ENCODE results near the gene STT3A.

The STT3A gene

GRCh38 chr11:125623064-125623463 is 30.4 kb downstream of the STT3A start:
- peaks cover 32% of the 10 kb centered on the region for H3K36me3 ChIP-seq (replicated peaks; ENCODE audit: insufficient read depth, low read length)
- H3K27ac ChIP-seq (ENCODE audit: low read length): no peak overlapping the region
- peaks cover 17% of the 10 kb centered on the region for H3K4me1 ChIP-seq (ENCODE audit: low read length)

DNA sequence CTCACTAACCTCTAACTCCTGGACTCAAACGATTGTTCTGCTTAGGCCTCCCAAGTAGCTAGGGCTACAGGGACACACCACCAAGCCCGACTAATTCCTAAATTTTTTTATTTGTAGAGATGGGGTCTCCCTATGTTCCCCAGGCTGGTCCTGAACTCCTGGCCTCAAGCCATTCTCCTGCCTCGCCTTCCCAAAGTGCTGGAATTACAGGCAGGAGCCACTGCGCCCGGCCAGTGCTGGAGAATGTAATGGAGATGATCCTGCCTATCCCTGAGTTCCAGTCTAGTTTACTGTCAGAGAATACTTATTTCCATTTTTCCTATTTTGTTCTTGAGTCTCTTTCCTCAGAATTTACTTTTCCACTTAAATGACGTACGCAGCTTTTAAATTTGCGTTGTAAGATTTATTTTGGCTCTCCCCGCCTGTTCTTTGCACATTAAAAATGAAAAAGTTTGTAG is 32.1 kb downstream of the STT3A start, which contains the start of gene CHEK1:
TSS of gene CHEK1 (plus strand) at position 408 of the 458 bp plus-strand sequence. CDS start 1,606 bp downstream, outside the sequence.
- no peak for DNase-seq
- H3K9me3 ChIP-seq (replicated peaks; ENCODE audit: insufficient read depth, low read length): no peaks in the 10 kb centered on the region
- H2AFZ ChIP-seq (ENCODE audit: low read length): peak within 1 kb of the TSS; percentile 71
- H3K27me3 ChIP-seq (replicated peaks; ENCODE audit: insufficient read depth, low read length): no peaks in the 10 kb centered on the region
- H3K4me2 ChIP-seq (ENCODE audit: low read depth, low read length): peak within 1 kb of the TSS; percentile 82
- peaks cover 19% of the 10 kb centered on the region for H3K4me1 ChIP-seq (ENCODE audit: low read length)
- H3K79me2 ChIP-seq (ENCODE audit: low read length): peaks cover 37% of the 10 kb centered on the region
- no peak for TF ChIP-seq EZH2phosphoT487 (IDR thresholded peaks at IDR 0.05; ENCODE audit: low read length)
- no peak for TF ChIP-seq EZH2 (optimal IDR thresholded peaks at IDR 0.05; ENCODE audit: low read depth, low read length)
- no peak for TF ChIP-seq CTCF (IDR thresholded peaks at IDR 0.05; ENCODE audit: low read length)
- H4K20me1 ChIP-seq (ENCODE audit: insufficient read depth, low read length): no peaks in the 10 kb centered on the region
- H3K9ac ChIP-seq (ENCODE audit: low read length): peak within 1 kb of the TSS; percentile 80
- peak within 1 kb of the TSS; percentile 79 for H3K4me3 ChIP-seq (ENCODE audit: low read length)
- H3K36me3 ChIP-seq (replicated peaks; ENCODE audit: insufficient read depth, low read length): peaks cover 23% of the 10 kb centered on the region
- H3K9me2 ChIP-seq (replicated peaks; ENCODE audit: insufficient read depth, low read length): no peaks in the 10 kb centered on the region
- H3F3A ChIP-seq (ENCODE audit: insufficient read depth, low read length): peaks cover 38% of the 10 kb centered on the region
- H3K27ac ChIP-seq (ENCODE audit: low read length): peak within 1 kb of the TSS; percentile 92

More at GRCh38 chr11:125623064-125623463, 30.4 kb downstream of the STT3A start:
- Histone ChIP-seq H2AFZ (ENCODE audit: low read length) (no peak overlapping the region), H4K20me1 (ENCODE audit: insufficient read depth, low read length) (no peaks in the 10 kb centered on the region), H3K9me3 (replicated peaks; ENCODE audit: insufficient read depth, low read length) (no peaks in the 10 kb centered on the region), H3K9ac (ENCODE audit: low read length) (no peak overlapping the region), H3F3A (ENCODE audit: insufficient read depth, low read length) (peaks cover 38% of the 10 kb centered on the region), H3K79me2 (ENCODE audit: low read length) (peaks cover 22% of the 10 kb centered on the region), H3K4me3 (ENCODE audit: low read length) (no peak overlapping the region), H3K9me2 (replicated peaks; ENCODE audit: insufficient read depth, low read length) (no peaks in the 10 kb centered on the region), H3K4me2 (ENCODE audit: low read depth, low read length) (no peak overlapping the region), H3K27me3 (replicated peaks; ENCODE audit: insufficient read depth, low read length) (no peaks in the 10 kb centered on the region)
- DNase-seq: no peak
- TF ChIP-seq EZH2 (optimal IDR thresholded peaks at IDR 0.05; ENCODE audit: low read depth, low read length) (no peak), EZH2phosphoT487 (IDR thresholded peaks at IDR 0.05; ENCODE audit: low read length) (no peak), CTCF (IDR thresholded peaks at IDR 0.05; ENCODE audit: low read length) (no peak)

DNA sequence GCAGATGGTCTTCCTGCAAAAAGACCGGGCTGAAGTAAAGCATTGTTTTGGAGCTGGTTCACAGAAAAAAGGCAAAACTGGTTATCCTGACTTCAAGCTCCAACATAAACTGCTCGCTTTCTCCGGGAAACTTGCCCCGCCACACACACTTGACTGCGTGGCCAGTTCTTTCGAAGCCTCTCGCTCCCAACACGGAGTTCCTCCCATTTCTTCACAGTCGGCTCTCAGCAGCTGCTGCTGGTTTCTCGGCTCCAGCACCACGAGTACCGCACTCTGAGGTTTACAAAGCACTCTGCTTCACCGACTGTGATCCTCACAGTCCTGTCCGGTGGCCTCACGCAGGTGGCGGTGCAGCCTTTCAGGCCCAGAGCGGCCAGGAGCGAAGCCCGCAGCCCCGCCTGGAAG is 32.6 kb downstream of the STT3A start:
- TF ChIP-seq EZH2 (optimal IDR thresholded peaks at IDR 0.05; ENCODE audit: low read depth, low read length): no peak
- no peak for TF ChIP-seq CTCF (IDR thresholded peaks at IDR 0.05; ENCODE audit: low read length)
- Histone ChIP-seq H3K9me3 (replicated peaks; ENCODE audit: insufficient read depth, low read length) (no peaks in the 10 kb centered on the region), H3K27me3 (replicated peaks; ENCODE audit: insufficient read depth, low read length) (no peaks in the 10 kb centered on the region), H3K4me1 (ENCODE audit: low read length) (peaks cover 19% of the 10 kb centered on the region), H3K4me3 (ENCODE audit: low read length) (peak overlapping the region; percentile 79), H3K4me2 (ENCODE audit: low read depth, low read length) (peak overlapping the region; percentile 82), H3K36me3 (replicated peaks; ENCODE audit: insufficient read depth, low read length) (peaks cover 19% of the 10 kb centered on the region; the same call in 1 of the 2 replicates), H3K79me2 (ENCODE audit: low read length) (peaks cover 42% of the 10 kb centered on the region), H3K9me2 (replicated peaks; ENCODE audit: insufficient read depth, low read length) (no peaks in the 10 kb centered on the region), H4K20me1 (ENCODE audit: insufficient read depth, low read length) (no peaks in the 10 kb centered on the region), H3F3A (ENCODE audit: insufficient read depth, low read length) (peaks cover 38% of the 10 kb centered on the region), H2AFZ (ENCODE audit: low read length) (peak overlapping the region; percentile 71), H3K9ac (ENCODE audit: low read length) (peak overlapping the region; percentile 80), H3K27ac (ENCODE audit: low read length) (peak overlapping the region; percentile 92)
- no peak for DNase-seq
